ENCODE results near the gene GBA3. TPM values are rescaled to one million over a fixed set of nuclear protein-coding genes. Genes with fewer than 3 reads are reported as not detected.

Gene GBA3
- total RNA-seq, 4 donors from 2014 or later: 0.47 TPM; not detected in 3

DNA sequence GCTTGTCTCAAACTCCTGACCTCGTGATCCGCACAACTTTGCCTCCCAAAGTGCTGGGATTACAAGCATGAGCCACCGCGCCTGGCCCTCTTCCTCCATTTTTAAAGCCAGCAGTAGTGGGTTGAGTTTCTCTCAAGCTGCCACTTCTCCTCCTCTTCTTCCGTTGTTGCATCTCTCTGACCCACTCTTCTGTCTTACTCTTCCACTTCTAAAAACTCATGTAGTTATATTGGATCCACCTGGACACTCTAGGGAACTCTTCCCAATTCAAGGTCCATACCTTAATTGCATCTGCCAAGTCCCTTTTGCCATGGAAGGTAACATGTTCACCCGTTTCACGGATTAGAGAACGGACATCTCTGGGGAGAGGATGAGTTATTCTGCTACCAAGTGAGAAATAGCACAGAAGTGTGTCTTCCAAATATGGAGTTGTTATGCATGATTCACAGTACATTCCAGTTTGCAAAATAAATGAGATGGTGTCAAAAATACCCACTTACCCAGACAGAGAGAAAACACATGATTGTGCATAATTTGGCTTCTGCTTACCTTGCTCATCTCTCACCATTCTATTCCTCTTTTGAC is 51.8 kb downstream of the GBA3 start:
- WGBS: 95% methylated on average over 8 of the region's 8 CpGs
- Histone ChIP-seq H3K36me3 (no peaks in the 10 kb centered on the region), H3K27ac (no peak overlapping the region), H3K27me3 (no peaks in the 10 kb centered on the region), H3K4me1 (no peaks in the 10 kb centered on the region), H3K9me3 (no peaks in the 10 kb centered on the region), H3K4me3 (no peak overlapping the region)
- no peak for TF ChIP-seq EP300 (IDR thresholded peaks at IDR 0.05)
- no peak for TF ChIP-seq POLR2AphosphoS5 (IDR thresholded peaks at IDR 0.05)
- TF ChIP-seq, protein P1, sequence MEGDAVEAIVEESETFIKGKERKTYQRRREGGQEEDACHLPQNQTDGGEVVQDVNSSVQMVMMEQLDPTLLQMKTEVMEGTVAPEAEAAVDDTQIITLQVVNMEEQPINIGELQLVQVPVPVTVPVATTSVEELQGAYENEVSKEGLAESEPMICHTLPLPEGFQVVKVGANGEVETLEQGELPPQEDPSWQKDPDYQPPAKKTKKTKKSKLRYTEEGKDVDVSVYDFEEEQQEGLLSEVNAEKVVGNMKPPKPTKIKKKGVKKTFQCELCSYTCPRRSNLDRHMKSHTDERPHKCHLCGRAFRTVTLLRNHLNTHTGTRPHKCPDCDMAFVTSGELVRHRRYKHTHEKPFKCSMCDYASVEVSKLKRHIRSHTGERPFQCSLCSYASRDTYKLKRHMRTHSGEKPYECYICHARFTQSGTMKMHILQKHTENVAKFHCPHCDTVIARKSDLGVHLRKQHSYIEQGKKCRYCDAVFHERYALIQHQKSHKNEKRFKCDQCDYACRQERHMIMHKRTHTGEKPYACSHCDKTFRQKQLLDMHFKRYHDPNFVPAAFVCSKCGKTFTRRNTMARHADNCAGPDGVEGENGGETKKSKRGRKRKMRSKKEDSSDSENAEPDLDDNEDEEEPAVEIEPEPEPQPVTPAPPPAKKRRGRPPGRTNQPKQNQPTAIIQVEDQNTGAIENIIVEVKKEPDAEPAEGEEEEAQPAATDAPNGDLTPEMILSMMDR (IDR thresholded peaks at IDR 0.05): no peak
- no peak for DNase-seq (ENCODE audit: low spot score in 2 of 2)

DNA sequence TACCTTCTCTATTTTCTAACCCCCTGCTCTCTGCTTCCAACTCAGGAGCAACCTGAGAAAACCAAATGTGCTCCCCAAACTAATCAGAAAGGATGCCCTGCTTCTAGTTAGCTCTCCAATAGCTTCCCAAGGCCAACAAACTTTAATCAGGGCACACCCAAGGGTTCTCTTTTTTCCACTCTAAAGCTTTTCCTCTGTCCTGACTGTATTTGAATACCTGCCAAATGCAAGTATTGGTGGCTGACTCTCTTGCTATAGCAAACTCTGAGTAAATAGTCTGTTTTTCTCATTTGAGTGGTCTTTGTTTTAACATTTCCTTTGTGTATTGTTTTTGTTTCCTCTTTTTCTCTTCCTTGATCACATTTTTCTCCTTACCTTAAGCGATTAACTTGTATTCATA is 52.5 kb downstream of the GBA3 start:
- WGBS: 84% methylated on average over 1 of the region's 1 CpG
- DNase-seq (ENCODE audit: low spot score in 2 of 2): no peak
- no peak overlapping the region for H3K27ac ChIP-seq
- H3K9me3 ChIP-seq: no peaks in the 10 kb centered on the region
- H3K4me3 ChIP-seq: no peak overlapping the region
- no peaks in the 10 kb centered on the region for H3K27me3 ChIP-seq
- H3K36me3 ChIP-seq: no peaks in the 10 kb centered on the region
- no peaks in the 10 kb centered on the region for H3K4me1 ChIP-seq
- TF ChIP-seq EP300 (IDR thresholded peaks at IDR 0.05) (no peak), POLR2AphosphoS5 (IDR thresholded peaks at IDR 0.05) (no peak), POLR2A (IDR thresholded peaks at IDR 0.05) (no peak)
- TF ChIP-seq, protein P1 (IDR thresholded peaks at IDR 0.05): no peak

DNA sequence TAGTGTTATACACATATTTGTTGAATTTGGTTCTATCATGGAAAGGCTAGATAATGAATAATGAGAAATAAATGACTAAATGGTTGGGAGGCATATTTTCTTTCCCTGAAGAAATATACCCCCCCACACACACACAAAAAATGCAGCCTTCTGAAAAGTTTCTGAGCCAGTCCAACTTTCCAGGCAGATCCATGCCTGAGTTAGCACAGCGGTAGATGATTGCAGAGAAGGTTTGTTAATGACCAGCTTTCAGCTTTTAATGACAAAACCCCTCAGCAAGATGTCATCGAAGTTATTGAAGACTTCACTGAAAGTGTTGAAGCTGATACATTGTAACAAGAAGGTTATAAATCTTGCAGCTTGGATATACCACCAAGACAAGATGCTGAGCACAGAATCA is 61.4 kb downstream of the GBA3 start:
- TF ChIP-seq EP300 (IDR thresholded peaks at IDR 0.05) (no peak), POLR2AphosphoS5 (IDR thresholded peaks at IDR 0.05) (no peak), POLR2A (IDR thresholded peaks at IDR 0.05) (no peak)
- TF ChIP-seq, protein P1 (IDR thresholded peaks at IDR 0.05): no peak
- DNase-seq (ENCODE audit: low spot score in 2 of 2): no peak
- no peaks in the 10 kb centered on the region for H3K9me3 ChIP-seq
- H3K27ac ChIP-seq: no peak overlapping the region
- H3K4me1 ChIP-seq: no peaks in the 10 kb centered on the region
- no peaks in the 10 kb centered on the region for H3K27me3 ChIP-seq
- H3K4me3 ChIP-seq: no peak overlapping the region
- H3K36me3 ChIP-seq: no peaks in the 10 kb centered on the region
- 78% methylated on average over 2 of the region's 2 CpGs for WGBS

DNA sequence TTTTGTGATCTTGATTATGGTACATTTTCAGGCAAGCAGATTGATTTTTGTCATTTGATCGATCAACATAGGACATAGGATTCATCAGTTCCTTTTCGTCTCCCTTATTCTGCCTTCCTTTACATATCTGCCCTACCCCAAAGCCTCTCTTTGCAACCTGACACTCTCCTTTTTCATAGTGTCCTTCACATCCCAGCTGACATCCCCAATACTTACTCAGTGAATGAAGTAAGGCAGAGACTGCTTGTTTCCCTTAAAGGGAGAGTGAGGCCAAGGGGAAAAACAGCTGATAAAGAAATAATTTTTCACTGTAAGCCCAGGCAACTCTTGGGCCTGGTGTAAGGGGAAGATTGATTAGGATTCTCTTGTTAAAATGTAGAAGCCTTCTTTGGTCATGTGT is 69.8 kb downstream of the GBA3 start:
- WGBS: 84% methylated on average over 2 of the region's 2 CpGs
- DNase-seq (ENCODE audit: low spot score in 2 of 2): no peak
- Histone ChIP-seq H3K27ac (no peak overlapping the region), H3K27me3 (no peaks in the 10 kb centered on the region), H3K4me3 (no peak overlapping the region), H3K9me3 (no peaks in the 10 kb centered on the region), H3K36me3 (no peaks in the 10 kb centered on the region), H3K4me1 (no peaks in the 10 kb centered on the region)
- TF ChIP-seq POLR2AphosphoS5 (IDR thresholded peaks at IDR 0.05): no peak
- no peak for TF ChIP-seq EP300 (IDR thresholded peaks at IDR 0.05)
- TF ChIP-seq, protein P1 (IDR thresholded peaks at IDR 0.05): no peak
- TF ChIP-seq POLR2A (IDR thresholded peaks at IDR 0.05): no peak

DNA sequence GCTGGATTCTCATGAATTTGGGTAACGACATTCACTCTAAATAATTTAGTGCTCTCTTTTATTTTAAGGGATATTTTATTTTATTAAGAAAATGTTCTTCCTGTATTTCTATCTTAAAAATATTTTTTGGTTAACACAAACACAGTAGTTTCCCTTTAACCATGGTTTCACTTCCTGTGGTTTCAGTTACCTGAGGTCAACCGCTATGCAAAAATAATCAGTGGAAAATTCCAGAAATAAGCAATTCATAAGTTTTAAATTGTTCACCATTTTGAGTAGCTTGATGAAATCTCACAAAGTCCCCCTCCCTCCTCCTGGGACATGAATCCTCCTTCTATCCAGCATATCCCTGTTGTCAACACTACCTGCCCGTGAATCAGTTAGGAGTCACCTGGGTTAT is 71.4 kb downstream of the GBA3 start:
- no peak overlapping the region for H3K4me3 ChIP-seq
- WGBS: 86% methylated on average over 3 of the region's 3 CpGs
- no peaks in the 10 kb centered on the region for H3K36me3 ChIP-seq
- no peak for DNase-seq (ENCODE audit: low spot score in 2 of 2)
- no peak overlapping the region for H3K27ac ChIP-seq
- no peaks in the 10 kb centered on the region for H3K9me3 ChIP-seq
- H3K27me3 ChIP-seq: no peaks in the 10 kb centered on the region
- no peaks in the 10 kb centered on the region for H3K4me1 ChIP-seq
- TF ChIP-seq POLR2AphosphoS5 (IDR thresholded peaks at IDR 0.05): no peak

DNA sequence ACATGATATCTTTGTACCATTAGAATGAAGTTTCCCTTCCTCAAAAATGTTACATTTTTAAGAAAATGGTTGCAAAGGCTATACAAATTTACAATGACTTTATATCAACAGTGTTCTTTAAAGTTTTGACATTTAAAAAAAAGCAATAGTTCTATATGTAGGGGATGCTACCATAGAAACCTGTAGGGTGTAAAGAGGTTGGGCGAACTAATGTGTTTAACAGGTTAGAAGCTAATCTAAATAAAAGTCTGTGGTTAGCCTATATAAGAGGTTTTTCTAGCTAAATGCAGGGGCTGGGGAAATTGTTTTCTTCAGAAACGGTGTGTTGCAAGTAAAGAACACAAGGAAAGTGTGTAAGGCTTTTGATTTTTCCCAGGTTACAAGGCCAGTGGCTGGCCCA is 73.3 kb downstream of the GBA3 start:
- TF ChIP-seq POLR2AphosphoS5 (IDR thresholded peaks at IDR 0.05) (no peak), EP300 (IDR thresholded peaks at IDR 0.05) (no peak), POLR2A (IDR thresholded peaks at IDR 0.05) (no peak)
- TF ChIP-seq, protein P1 (IDR thresholded peaks at IDR 0.05): no peak
- no peak for DNase-seq (ENCODE audit: low spot score in 2 of 2)
- Histone ChIP-seq H3K4me1 (no peaks in the 10 kb centered on the region), H3K4me3 (no peak overlapping the region), H3K27ac (no peak overlapping the region), H3K36me3 (no peaks in the 10 kb centered on the region), H3K9me3 (no peaks in the 10 kb centered on the region), H3K27me3 (no peaks in the 10 kb centered on the region)
- 91% methylated on average over 2 of the region's 2 CpGs for WGBS
